ENCODE data around the gene WNT8B.

DNA sequence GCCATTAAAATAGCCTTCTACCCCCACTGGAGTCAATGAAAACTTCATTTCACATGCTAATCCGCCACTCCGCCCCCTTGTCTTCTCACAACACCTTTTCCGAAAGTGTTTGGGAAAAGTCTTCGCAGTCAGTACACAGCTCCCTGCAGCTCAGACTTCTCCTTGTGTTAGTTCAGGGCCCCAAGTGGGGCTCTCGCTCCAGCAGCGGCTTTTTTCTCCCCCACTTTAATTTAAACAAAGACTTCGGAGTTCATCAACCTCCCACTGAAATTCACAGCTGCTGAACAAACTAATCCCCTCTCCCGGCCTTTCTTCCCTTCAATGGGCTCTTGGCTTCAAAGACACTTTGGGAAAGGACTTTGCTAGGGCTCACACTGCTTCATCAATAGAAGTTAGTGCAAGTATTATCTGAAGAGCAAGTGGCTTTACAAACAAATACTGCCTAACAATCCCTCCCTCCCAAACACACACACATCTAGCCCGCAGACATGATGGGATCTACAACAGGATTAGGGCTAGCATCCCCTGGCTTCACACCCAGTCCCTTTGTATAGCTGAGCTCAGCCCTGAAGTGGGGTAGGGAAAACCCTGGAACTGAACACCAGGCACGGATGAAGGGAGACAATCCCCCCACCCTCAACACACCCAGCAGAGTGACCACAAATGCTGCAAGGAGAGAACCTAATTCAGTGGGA is 23.1 kb downstream of the WNT8B start:
- TF ChIP-seq, protein P1, sequence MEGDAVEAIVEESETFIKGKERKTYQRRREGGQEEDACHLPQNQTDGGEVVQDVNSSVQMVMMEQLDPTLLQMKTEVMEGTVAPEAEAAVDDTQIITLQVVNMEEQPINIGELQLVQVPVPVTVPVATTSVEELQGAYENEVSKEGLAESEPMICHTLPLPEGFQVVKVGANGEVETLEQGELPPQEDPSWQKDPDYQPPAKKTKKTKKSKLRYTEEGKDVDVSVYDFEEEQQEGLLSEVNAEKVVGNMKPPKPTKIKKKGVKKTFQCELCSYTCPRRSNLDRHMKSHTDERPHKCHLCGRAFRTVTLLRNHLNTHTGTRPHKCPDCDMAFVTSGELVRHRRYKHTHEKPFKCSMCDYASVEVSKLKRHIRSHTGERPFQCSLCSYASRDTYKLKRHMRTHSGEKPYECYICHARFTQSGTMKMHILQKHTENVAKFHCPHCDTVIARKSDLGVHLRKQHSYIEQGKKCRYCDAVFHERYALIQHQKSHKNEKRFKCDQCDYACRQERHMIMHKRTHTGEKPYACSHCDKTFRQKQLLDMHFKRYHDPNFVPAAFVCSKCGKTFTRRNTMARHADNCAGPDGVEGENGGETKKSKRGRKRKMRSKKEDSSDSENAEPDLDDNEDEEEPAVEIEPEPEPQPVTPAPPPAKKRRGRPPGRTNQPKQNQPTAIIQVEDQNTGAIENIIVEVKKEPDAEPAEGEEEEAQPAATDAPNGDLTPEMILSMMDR (IDR thresholded peaks at IDR 0.05) = no peak
- TF ChIP-seq POLR2A (IDR thresholded peaks at IDR 0.05) = no peak

All from testis (tissue), 2 donors.